GM21825 (cell line): ENCODE measurements around the gene RBM26.

Experiments used
- ATAC-seq: cut with Tn5 transposase; IDR thresholded peaks from one replicate; pipeline ENCODE4 v1.9.1; 2021; ENCODE audit warnings: mild to moderate bottlenecking, moderate library complexity; ENCODE audit not compliant: unreplicated experiment

Gene RBM26

GRCh38 chr13:79340490-79340889 lies 65.6 kb downstream of the RBM26 start:
- no peak for ATAC-seq

GRCh38 chr13:79338343-79338742 lies 67.7 kb downstream of the RBM26 start:
- ATAC-seq = no peak

- no peak for ATAC-seq
Measured at GRCh38 chr13:79336966-79337365, 69.1 kb downstream of the RBM26 start.

- no peak for ATAC-seq
Measured at GRCh38 chr13:79328510-79328909, 77.5 kb downstream of the RBM26 start.

GRCh38 chr13:79320433-79320832 lies 85.6 kb downstream of the RBM26 start:
- no peak for ATAC-seq

- ATAC-seq = no peak
Measured at GRCh38 chr13:79318664-79319063, 87.4 kb downstream of the RBM26 start.

- no peak for ATAC-seq
Measured at GRCh38 chr13:79317856-79318255, 88.2 kb downstream of the RBM26 start.

GRCh38 chr13:79314652-79315051 lies 91.4 kb downstream of the RBM26 start:
- no peak for ATAC-seq

- no peak for ATAC-seq
Measured at GRCh38 chr13:79312340-79312855, 93.7 kb downstream of the RBM26 start.

- ATAC-seq = no peak
Measured at GRCh38 chr13:79311386-79311785, 94.7 kb downstream of the RBM26 start.

- no peak for ATAC-seq
Measured at GRCh38 chr13:79309690-79310089, 96.4 kb downstream of the RBM26 start.

- ATAC-seq = no peak
Measured at GRCh38 chr13:79307866-79308298, 98.2 kb downstream of the RBM26 start.

GRCh38 chr13:79307433-79307861 lies 98.6 kb downstream of the RBM26 start:
- no peak for ATAC-seq

GRCh38 chr13:79306650-79307049 lies 99.4 kb downstream of the RBM26 start:
- ATAC-seq = no peak

GRCh38 chr13:79297128-79297527 lies 108.9 kb downstream of the RBM26 start:
- ATAC-seq = no peak

GRCh38 chr13:79295906-79296706 lies 109.9 kb downstream of the RBM26 start:
- ATAC-seq = no peak

GRCh38 chr13:79290595-79291244 lies 115.3 kb downstream of the RBM26 start:
- ATAC-seq = no peak

GRCh38 chr13:79289571-79289970 lies 116.5 kb downstream of the RBM26 start:
- ATAC-seq = no peak

GRCh38 chr13:79287939-79288795 lies 117.9 kb downstream of the RBM26 start:
- ATAC-seq = no peak

- ATAC-seq = no peak
Measured at GRCh38 chr13:79285159-79285558, 120.9 kb downstream of the RBM26 start.

- no peak for ATAC-seq
Measured at GRCh38 chr13:79283742-79284141, 122.3 kb downstream of the RBM26 start.
